ENCODE measurements around the gene ABHD14A. TPM values are rescaled to one million over a fixed set of nuclear protein-coding genes. Genes with fewer than 3 reads are reported as not detected.

The ABHD14A gene
- polyA plus RNA-seq, 1 of the 3 experiments (the other 2 are of a cell fraction), result 31.5 TPM

DNA sequence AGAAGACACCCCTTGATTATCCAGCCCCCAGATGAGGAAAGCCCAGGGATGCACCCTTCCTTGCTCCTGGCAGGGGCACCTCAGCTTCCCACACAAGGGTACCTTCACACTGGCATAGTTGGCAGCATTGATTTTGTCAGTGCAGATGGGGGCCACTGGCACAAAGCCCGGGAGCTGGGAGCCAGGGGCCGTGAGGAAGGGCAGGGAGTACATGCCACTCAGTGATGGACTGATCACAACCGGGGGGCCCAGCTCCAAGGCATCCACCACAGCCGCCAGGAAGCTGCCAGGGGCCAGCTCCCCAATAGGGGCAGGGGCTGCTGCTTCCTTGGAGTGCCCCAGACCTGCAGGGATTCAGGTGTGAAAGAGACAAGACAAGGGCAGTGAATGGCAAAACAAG, 5.0 kb upstream of the ABHD14A start:
- DNase-seq, result no peak
- CTCF ChIA-PET, result interaction anchor here (1.1 to 4.8 kb wide), 5 partner anchors 10 to 32 kb away, joined by 3 to 27 read pairs (median 4); partner anchors contain the start of genes ACY1, PARP3 and RRP9
- H3K9ac ChIP-seq, result no peak overlapping the region
- no peaks in the 10 kb centered on the region for H3K27me3 ChIP-seq (ENCODE audit: insufficient read depth)
- peaks cover 12 to 61% of the 10 kb centered on the region in 2 experiments for H3K4me1 ChIP-seq (ENCODE audit: control insufficient read depth in 1 of 2, insufficient read depth in 2 of 2, low read depth in 1 of 2, low read length in 1 of 2)
- POLR2A ChIA-PET, result interaction anchor here (1.2 to 3.9 kb wide), 4 partner anchors 13 to 28 kb away, joined by 4 to 20 read pairs (median 13); partner anchors contain the start of genes ACY1, PARP3, RPL29 and RRP9
- no peaks in the 10 kb centered on the region for H3K9me3 ChIP-seq
- TF ChIP-seq CHD2 (IDR thresholded peaks at IDR 0.05; ENCODE audit: low read length, partially characterized antibody) (no peak), EZH2phosphoT487 (IDR thresholded peaks at IDR 0.05; ENCODE audit: borderline replicate concordance, low read depth) (no peak), CTCF (IDR thresholded peaks at IDR 0.05) (no peak), GABPA (IDR thresholded peaks at IDR 0.05; ENCODE audit: low read depth) (no peak), IRF3 (IDR thresholded peaks at IDR 0.05; ENCODE audit: low read depth, low read length) (no peak), EP300 (IDR thresholded peaks at IDR 0.05; ENCODE audit: borderline replicate concordance in 1 of 2, low read depth in 1 of 2, low read length in 1 of 2) (no peak), POLR2AphosphoS5 (IDR thresholded peaks at IDR 0.05; ENCODE audit: low read depth, low read length) (no peak), RAD21 (IDR thresholded peaks at IDR 0.05; ENCODE audit: low read length) (no peak), MEF2A (IDR thresholded peaks at IDR 0.05; ENCODE audit: borderline replicate concordance, low read depth) (no peak), YY1 (IDR thresholded peaks at IDR 0.05; ENCODE audit: low read depth) (no peak), REST (IDR thresholded peaks at IDR 0.05; ENCODE audit: low read depth, low read length) (no peak), TCF12 (IDR thresholded peaks at IDR 0.05) (no peak), TEAD4 (IDR thresholded peaks at IDR 0.05; ENCODE audit: borderline replicate concordance, insufficient read depth) (no peak), TAF1 (IDR thresholded peaks at IDR 0.05; ENCODE audit: borderline replicate concordance, low read depth, low read length) (no peak), MXI1 (IDR thresholded peaks at IDR 0.05; ENCODE audit: low read depth, low read length) (no peak), SIN3A (IDR thresholded peaks at IDR 0.05; ENCODE audit: borderline replicate concordance, low read depth, low read length) (no peak), FOXJ3 (CRISPR knock-in tag; IDR thresholded peaks at IDR 0.05) (no peak), RCOR1 (IDR thresholded peaks at IDR 0.05; ENCODE audit: low read length) (no peak), NRF1 (IDR thresholded peaks at IDR 0.05; ENCODE audit: low read depth, low read length) (no peak)
- TF ChIP-seq, protein P1, sequence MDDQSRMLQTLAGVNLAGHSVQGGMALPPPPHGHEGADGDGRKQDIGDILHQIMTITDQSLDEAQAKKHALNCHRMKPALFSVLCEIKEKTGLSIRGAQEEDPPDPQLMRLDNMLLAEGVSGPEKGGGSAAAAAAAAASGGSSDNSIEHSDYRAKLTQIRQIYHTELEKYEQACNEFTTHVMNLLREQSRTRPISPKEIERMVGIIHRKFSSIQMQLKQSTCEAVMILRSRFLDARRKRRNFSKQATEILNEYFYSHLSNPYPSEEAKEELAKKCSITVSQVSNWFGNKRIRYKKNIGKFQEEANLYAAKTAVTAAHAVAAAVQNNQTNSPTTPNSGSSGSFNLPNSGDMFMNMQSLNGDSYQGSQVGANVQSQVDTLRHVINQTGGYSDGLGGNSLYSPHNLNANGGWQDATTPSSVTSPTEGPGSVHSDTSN (IDR thresholded peaks at IDR 0.05), result no peak
- H3K79me2 ChIP-seq (ENCODE audit: insufficient read depth), result peaks cover 38% of the 10 kb centered on the region
- H3K9me2 ChIP-seq, result no peaks in the 10 kb centered on the region
- H4K20me1 ChIP-seq (ENCODE audit: insufficient read depth), result no peaks in the 10 kb centered on the region
- H3K4me2 ChIP-seq, result no peak overlapping the region
- H3F3A ChIP-seq (replicated peaks; ENCODE audit: insufficient read depth), result peaks cover 15% of the 10 kb centered on the region
- no peak overlapping the region; a peak in 1 of 4 replicates for H3K27ac ChIP-seq (ENCODE audit: low read depth in 2 of 2, low read length in 1 of 2)
- H2AFZ ChIP-seq (ENCODE audit: low read depth), result no peak overlapping the region
- 90% methylated on average over 2 of the region's 4 CpGs for WGBS (ENCODE audit: low lambda C conversion rate)
- no peak overlapping the region for H3K4me3 ChIP-seq (ENCODE audit: low read depth in 2 of 2, low read length in 1 of 2)
- no peaks in the 10 kb centered on the region for H3K36me3 ChIP-seq (replicated peaks in 1 of 2; ENCODE audit: control insufficient read depth in 1 of 2, insufficient read depth in 2 of 2, low read length in 1 of 2)

Data from SK-N-SH (cell line).